DND-41 (cell line): ENCODE results near the gene CES3.

ENCODE experiments used
- CTCF ChIP-seq: IDR thresholded peaks from 2 replicates; pipeline ENCODE4 v1.5.1; 2012; ENCODE audit warnings: borderline replicate concordance, low read length, moderate library complexity, mild to moderate bottlenecking; ENCODE audit not compliant: poor library complexity, severe bottlenecking; ENCODE audit errors: extremely low read depth
- EZH2 ChIP-seq: IDR thresholded peaks from 3 replicates; pipeline ENCODE4 v1.6.1; 2012; ENCODE audit warnings: borderline replicate concordance, low read depth, mild to moderate bottlenecking, moderate library complexity, low read length, inconsistent platforms; ENCODE audit not compliant: severe bottlenecking

GRCh38 chr16:66949472-66949871, 11.6 kb upstream of the CES3 start:
- TF ChIP-seq CTCF (no peak), EZH2 (no peak)
